ENCODE data around the gene KIF3B.

DNA sequence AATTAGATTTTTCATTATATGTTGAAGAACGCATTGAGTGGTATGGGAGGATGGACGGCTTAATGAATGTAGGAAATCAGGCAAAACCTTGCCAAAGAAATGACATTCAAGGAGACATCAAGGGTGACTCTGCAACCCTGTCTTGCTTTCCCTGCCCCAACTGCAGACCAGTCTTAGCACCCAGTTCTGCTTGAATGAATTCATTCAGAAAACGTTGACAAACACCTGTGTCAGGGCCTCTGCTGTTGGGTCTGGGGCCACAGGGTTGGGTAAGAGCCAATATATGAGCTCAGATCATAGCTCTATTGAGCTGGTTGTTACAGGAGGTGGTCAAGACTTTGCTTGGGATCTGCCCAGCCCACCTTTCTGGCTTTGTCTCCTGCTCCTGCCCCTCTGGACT is 73.0 kb downstream of the KIF3B start:
- TF ChIP-seq CTCF (IDR thresholded peaks at IDR 0.05; ENCODE audit: insufficient read depth, low read length), result no peak
- no peak for TF ChIP-seq SPI1 (IDR thresholded peaks at IDR 0.05; ENCODE audit: borderline replicate concordance, low read depth)

All from HL-60 (cell line).